Calu3 (cell line): ENCODE results near the gene CLEC4M. TPM values are rescaled to one million over a fixed set of nuclear protein-coding genes. Genes with fewer than 3 reads are reported as not detected.

Experiments used
- BruUV-seq: library from RNA; stranded (reverse); fragments of 400-500 nt; replicated peaks from 2 replicates; lab custom pipeline; 2021; lab: Mats Ljungman, UMichigan
- CTCF ChIA-PET: fragments of 300-600 bp; sonication (Branson Sonifier 250); formaldehyde crosslinking; loops from one replicate; lab custom pipeline; 2022; ENCODE audit warnings: antibody characterized with exemption; lab: Charles Lee
- DNase-seq: peaks from one replicate; pipeline ENCODE4 v3.0.0; 2022
- H3K27ac Mint-ChIP-seq: one replicate; pipeline ENCODE4 v1.8.0; 2022; ENCODE audit warnings: mixed read lengths; ENCODE audit not compliant: unreplicated experiment
- H3K27me3 Mint-ChIP-seq: one replicate; pipeline ENCODE4 v1.8.0; 2022; ENCODE audit warnings: mixed read lengths; ENCODE audit not compliant: unreplicated experiment
- H3K36me3 Mint-ChIP-seq: one replicate; pipeline ENCODE4 v1.8.0; 2022; ENCODE audit warnings: mild to moderate bottlenecking, moderate library complexity, mixed read lengths; ENCODE audit not compliant: insufficient read depth, unreplicated experiment
- H3K4me1 Mint-ChIP-seq: one replicate; pipeline ENCODE4 v1.8.0; 2022; ENCODE audit warnings: mild to moderate bottlenecking, low read depth, mixed read lengths; ENCODE audit not compliant: unreplicated experiment
- H3K4me3 Mint-ChIP-seq: one replicate; pipeline ENCODE4 v1.8.0; 2022; ENCODE audit warnings: mild to moderate bottlenecking, low read depth, moderate library complexity, mixed read lengths; ENCODE audit not compliant: unreplicated experiment
- H3K9me3 Mint-ChIP-seq: one replicate; pipeline ENCODE4 v1.8.0; 2022; ENCODE audit warnings: low read depth, mixed read lengths; ENCODE audit not compliant: unreplicated experiment
- intact Hi-C: fragments of 100-400 bp; cut with micrococcal nuclease; formaldehyde crosslinking; loops from one replicate; pipeline ENCODE4 v1.10.0; 2022; ENCODE audit not compliant: unreplicated experiment
- total RNA-seq: library from RNA; stranded (reverse); gene quantifications from 2 replicates; pipeline ENCODE4 v1.2.3, GENCODE V29; 2022
- TF ChIP-seq, protein P1 (sequence below): fragments of 200-600 bp; IDR thresholded peaks from one replicate; pipeline ENCODE4 v1.8.0; 2022; ENCODE audit warnings: antibody characterized with exemption; ENCODE audit not compliant: unreplicated experiment

CLEC4M gene
- total RNA-seq, 1 experiment from 2014 or later = not detected

DNA sequence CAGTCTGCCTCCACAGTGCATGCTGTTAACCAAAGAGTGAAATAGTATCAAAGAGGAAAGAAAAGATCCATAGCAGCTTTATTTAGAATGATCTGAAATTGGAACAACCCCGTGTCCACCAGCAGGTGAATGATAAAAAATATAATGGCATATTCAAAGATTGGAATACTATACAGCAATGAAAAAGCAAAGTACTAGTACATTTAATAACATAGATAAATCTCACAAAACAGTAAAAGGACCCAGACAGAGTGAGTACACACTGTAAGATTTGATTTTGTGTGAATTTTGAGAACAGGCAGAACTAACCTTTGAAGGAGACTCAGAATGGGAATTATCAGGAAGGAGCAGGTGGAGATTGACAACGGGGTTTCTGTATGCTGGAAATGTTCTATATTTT, 14.9 kb upstream of the CLEC4M start:
- H3K4me3 Mint-ChIP-seq = no peak overlapping the region
- no TSS peak for BruUV-seq
- H3K27me3 Mint-ChIP-seq = peaks cover 51% of the 10 kb centered on the region
- intact Hi-C loops = loop anchor here (5.0 kb wide), 1 partner anchor 49 kb away; no protein-coding TSS in a partner anchor
- H3K9me3 Mint-ChIP-seq = no peaks in the 10 kb centered on the region
- CTCF ChIA-PET = no interaction called here
- TF ChIP-seq, protein P1, sequence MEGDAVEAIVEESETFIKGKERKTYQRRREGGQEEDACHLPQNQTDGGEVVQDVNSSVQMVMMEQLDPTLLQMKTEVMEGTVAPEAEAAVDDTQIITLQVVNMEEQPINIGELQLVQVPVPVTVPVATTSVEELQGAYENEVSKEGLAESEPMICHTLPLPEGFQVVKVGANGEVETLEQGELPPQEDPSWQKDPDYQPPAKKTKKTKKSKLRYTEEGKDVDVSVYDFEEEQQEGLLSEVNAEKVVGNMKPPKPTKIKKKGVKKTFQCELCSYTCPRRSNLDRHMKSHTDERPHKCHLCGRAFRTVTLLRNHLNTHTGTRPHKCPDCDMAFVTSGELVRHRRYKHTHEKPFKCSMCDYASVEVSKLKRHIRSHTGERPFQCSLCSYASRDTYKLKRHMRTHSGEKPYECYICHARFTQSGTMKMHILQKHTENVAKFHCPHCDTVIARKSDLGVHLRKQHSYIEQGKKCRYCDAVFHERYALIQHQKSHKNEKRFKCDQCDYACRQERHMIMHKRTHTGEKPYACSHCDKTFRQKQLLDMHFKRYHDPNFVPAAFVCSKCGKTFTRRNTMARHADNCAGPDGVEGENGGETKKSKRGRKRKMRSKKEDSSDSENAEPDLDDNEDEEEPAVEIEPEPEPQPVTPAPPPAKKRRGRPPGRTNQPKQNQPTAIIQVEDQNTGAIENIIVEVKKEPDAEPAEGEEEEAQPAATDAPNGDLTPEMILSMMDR = no peak
- H3K4me1 Mint-ChIP-seq = peaks cover 8% of the 10 kb centered on the region
- H3K36me3 Mint-ChIP-seq = no peaks in the 10 kb centered on the region
- no peak for DNase-seq
- H3K27ac Mint-ChIP-seq = no peak overlapping the region

GRCh38 chr19:7748756-7749155, 14.3 kb upstream of the CLEC4M start:
- H3K36me3 Mint-ChIP-seq = no peaks in the 10 kb centered on the region
- peaks cover 45% of the 10 kb centered on the region for H3K27me3 Mint-ChIP-seq
- no peak overlapping the region for H3K27ac Mint-ChIP-seq
- peaks cover 8% of the 10 kb centered on the region for H3K4me1 Mint-ChIP-seq
- H3K4me3 Mint-ChIP-seq = no peak overlapping the region
- CTCF ChIA-PET = no interaction called here
- no TSS peak for BruUV-seq
- no peaks in the 10 kb centered on the region for H3K9me3 Mint-ChIP-seq
- DNase-seq = peak; percentile 36
- intact Hi-C loops = loop anchor here (5.0 kb wide), 1 partner anchor 49 kb away; no protein-coding TSS in a partner anchor
- TF ChIP-seq, protein P1 = no peak

GRCh38 chr19:7751157-7751783, 11.8 kb upstream of the CLEC4M start:
- intact Hi-C loops = no loop called here
- TF ChIP-seq, protein P1 = no peak
- H3K27me3 Mint-ChIP-seq = peaks cover 54% of the 10 kb centered on the region
- peaks cover 8% of the 10 kb centered on the region for H3K4me1 Mint-ChIP-seq
- CTCF ChIA-PET = no interaction called here
- H3K36me3 Mint-ChIP-seq = no peaks in the 10 kb centered on the region
- H3K27ac Mint-ChIP-seq = no peak overlapping the region
- H3K9me3 Mint-ChIP-seq = peaks cover 2% of the 10 kb centered on the region
- no TSS peak for BruUV-seq
- no peak for DNase-seq
- no peak overlapping the region for H3K4me3 Mint-ChIP-seq

DNA sequence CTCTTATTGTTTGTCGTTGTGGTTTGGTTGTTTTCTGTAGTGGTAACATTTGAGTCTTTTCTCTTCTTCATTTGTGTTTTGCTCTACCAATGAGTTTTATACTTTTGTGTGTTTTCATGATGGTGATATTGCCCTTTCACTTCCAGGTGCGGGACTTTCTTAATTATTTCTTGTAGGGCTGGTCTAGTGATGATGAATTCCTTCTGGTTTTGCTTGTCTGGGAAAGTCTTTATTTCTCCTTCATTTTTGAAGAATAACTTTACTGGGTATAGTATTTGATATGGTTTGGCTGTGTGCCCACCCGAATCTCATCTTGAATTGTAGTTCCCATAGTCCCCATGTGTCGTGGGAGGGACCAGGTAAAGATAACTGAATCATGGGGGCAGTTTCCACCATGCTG, 6.8 kb upstream of the CLEC4M start:
- no peaks in the 10 kb centered on the region for H3K4me1 Mint-ChIP-seq
- H3K27me3 Mint-ChIP-seq = peaks cover 31% of the 10 kb centered on the region
- no peak for DNase-seq
- CTCF ChIA-PET = no interaction called here
- TF ChIP-seq, protein P1 = no peak
- H3K4me3 Mint-ChIP-seq = no peak overlapping the region
- H3K36me3 Mint-ChIP-seq = no peaks in the 10 kb centered on the region
- H3K9me3 Mint-ChIP-seq = peaks cover 9% of the 10 kb centered on the region
- no peak overlapping the region for H3K27ac Mint-ChIP-seq
- intact Hi-C loops = no loop called here
- BruUV-seq = no TSS peak
